ENCODE data around the gene TAF4. TPM values are rescaled to one million over a fixed set of nuclear protein-coding genes. Genes with fewer than 3 reads are reported as not detected.
"Not testable (repeated sequence)": the region's sequence is repeated elsewhere in the genome, so short reads cannot be mapped to it uniquely, and the experiment has no call there.

TAF4 gene
- polyA plus RNA-seq, 6 donors from 2014 or later: 1.3 to 4.2 (median 1.8) TPM

GRCh38 chr20:61977419-61977786 lies 88.3 kb downstream of the TAF4 start:
- Mint-ChIP-seq H3K36me3 (peaks cover 10 to 30% of the 10 kb centered on the region in 2 donors), H3K27ac (peak overlapping the region in 2 of 6 donors; percentile 62 to 76), H3K27me3 (no peaks in the 10 kb centered on the region), H3K4me1 (peaks cover 12 to 24% (median 14%) of the 10 kb centered on the region in 3 donors), H3K4me3 (no peak overlapping the region), H3K9me3 (peaks cover 0 to 4% (median 0%) of the 10 kb centered on the region in 7 donors)
- no peak for ATAC-seq (ENCODE audit: low read depth in 2 of 2)
- no peak for DNase-seq

GRCh38 chr20:61976644-61977418 lies 88.8 kb downstream of the TAF4 start:
- peaks cover 15 to 28% of the 10 kb centered on the region in 2 donors for H3K36me3 Mint-ChIP-seq
- peaks cover 6 to 18% (median 8%) of the 10 kb centered on the region in 3 donors for H3K4me1 Mint-ChIP-seq
- H3K27me3 Mint-ChIP-seq: no peaks in the 10 kb centered on the region
- DNase-seq: no peak
- no peak for ATAC-seq (ENCODE audit: low read depth in 2 of 2)
- no peak overlapping the region for H3K4me3 Mint-ChIP-seq
- peak overlapping the region in 2 of 6 donors; percentile 54 to 76 for H3K27ac Mint-ChIP-seq
- H3K9me3 Mint-ChIP-seq: peaks cover 0 to 4% (median 0%) of the 10 kb centered on the region in 7 donors

GRCh38 chr20:61976263-61976643 lies 89.4 kb downstream of the TAF4 start:
- DNase-seq: no peak
- Mint-ChIP-seq H3K4me1 (peaks cover 3 to 12% (median 5%) of the 10 kb centered on the region in 3 donors), H3K36me3 (peaks cover 15 to 22% of the 10 kb centered on the region in 2 donors), H3K9me3 (peaks cover 0 to 2% (median 0%) of the 10 kb centered on the region in 7 donors), H3K4me3 (no peak overlapping the region), H3K27me3 (no peaks in the 10 kb centered on the region), H3K27ac (peak overlapping the region in 2 of 6 donors; percentile 76 to 79)
- ATAC-seq (ENCODE audit: low read depth in 2 of 2): no peak

GRCh38 chr20:61975407-61976129 lies 90.1 kb downstream of the TAF4 start:
- H3K36me3 Mint-ChIP-seq: peaks cover 15 to 21% of the 10 kb centered on the region in 2 donors
- H3K4me3 Mint-ChIP-seq: no peak overlapping the region
- no peak for DNase-seq
- peaks cover 0 to 5% (median 0%) of the 10 kb centered on the region in 3 donors for H3K4me1 Mint-ChIP-seq
- H3K9me3 Mint-ChIP-seq: no peaks in the 10 kb centered on the region
- ATAC-seq (ENCODE audit: low read depth in 2 of 2): no peak
- peak overlapping the region in 1 of 6 donors; percentile 59 for H3K27ac Mint-ChIP-seq
- no peaks in the 10 kb centered on the region for H3K27me3 Mint-ChIP-seq

- Mint-ChIP-seq H3K36me3 (peaks cover 15 to 26% of the 10 kb centered on the region in 2 donors), H3K4me1 (no peaks in the 10 kb centered on the region), H3K9me3 (no peaks in the 10 kb centered on the region), H3K4me3 (no peak overlapping the region), H3K27me3 (no peaks in the 10 kb centered on the region), H3K27ac (no peak overlapping the region)
- no peak for DNase-seq
- ATAC-seq (ENCODE audit: low read depth in 2 of 2): no peak
These were observed 91.4 kb downstream of the TAF4 start for GRCh38 chr20:61974357-61974665.

- Mint-ChIP-seq H3K9me3 (no peaks in the 10 kb centered on the region), H3K27ac (no peak overlapping the region), H3K36me3 (peaks cover 15 to 26% of the 10 kb centered on the region in 2 donors), H3K4me3 (no peak overlapping the region), H3K4me1 (no peaks in the 10 kb centered on the region), H3K27me3 (no peaks in the 10 kb centered on the region)
- DNase-seq (no peak), ATAC-seq (ENCODE audit: low read depth in 2 of 2) (no peak)
These were observed 91.9 kb downstream of the TAF4 start for GRCh38 chr20:61973515-61974356.

GRCh38 chr20:61972636-61973508 lies 92.8 kb downstream of the TAF4 start:
- Mint-ChIP-seq H3K36me3 (peaks cover 15 to 26% of the 10 kb centered on the region in 2 donors), H3K4me1 (peaks cover 0 to 3% (median 0%) of the 10 kb centered on the region in 3 donors), H3K4me3 (no peak overlapping the region), H3K27me3 (peaks cover 0 to 9% (median 5%) of the 10 kb centered on the region in 3 donors), H3K9me3 (no peaks in the 10 kb centered on the region), H3K27ac (peak overlapping the region in 1 of 6 donors; percentile 75)
- no peak for DNase-seq
- no peak for ATAC-seq (ENCODE audit: low read depth in 2 of 2)

GRCh38 chr20:61971595-61971994 lies 94.1 kb downstream of the TAF4 start:
- H3K4me3 Mint-ChIP-seq; ATAC-seq (ENCODE audit: low read depth in 2 of 2); H3K27ac Mint-ChIP-seq; H3K4me1 Mint-ChIP-seq; H3K9me3 Mint-ChIP-seq; DNase-seq: not testable (repeated sequence)
- peaks cover 15 to 26% of the 10 kb centered on the region in 2 donors for H3K36me3 Mint-ChIP-seq
- peaks cover 0 to 16% (median 14%) of the 10 kb centered on the region in 3 donors for H3K27me3 Mint-ChIP-seq

- Mint-ChIP-seq H3K4me1 (peaks cover 4 to 11% (median 5%) of the 10 kb centered on the region in 3 donors), H3K27ac (no peak overlapping the region), H3K27me3 (peaks cover 0 to 22% (median 19%) of the 10 kb centered on the region in 3 donors), H3K4me3 (no peak overlapping the region), H3K36me3 (peaks cover 15 to 26% of the 10 kb centered on the region in 2 donors), H3K9me3 (no peaks in the 10 kb centered on the region)
- ATAC-seq (ENCODE audit: low read depth in 2 of 2): no peak
- DNase-seq: no peak
These were observed 95.3 kb downstream of the TAF4 start for GRCh38 chr20:61970357-61970756.

- Mint-ChIP-seq H3K36me3 (peaks cover 15 to 26% of the 10 kb centered on the region in 2 donors), H3K9me3 (no peaks in the 10 kb centered on the region), H3K4me3 (no peak overlapping the region), H3K27ac (no peak overlapping the region), H3K4me1 (peaks cover 4 to 11% (median 5%) of the 10 kb centered on the region in 3 donors), H3K27me3 (peaks cover 0 to 27% (median 19%) of the 10 kb centered on the region in 3 donors)
- ATAC-seq (ENCODE audit: low read depth in 2 of 2): no peak
- no peak for DNase-seq
These were observed 95.9 kb downstream of the TAF4 start for GRCh38 chr20:61969806-61970205.

- H3K36me3 Mint-ChIP-seq: peaks cover 15 to 25% of the 10 kb centered on the region in 2 donors
- no peak overlapping the region for H3K4me3 Mint-ChIP-seq
- ATAC-seq (ENCODE audit: low read depth in 2 of 2) (no peak), DNase-seq (no peak)
- peaks cover 5 to 11% (median 7%) of the 10 kb centered on the region in 3 donors for H3K4me1 Mint-ChIP-seq
- no peaks in the 10 kb centered on the region for H3K9me3 Mint-ChIP-seq
- peaks cover 0 to 29% (median 19%) of the 10 kb centered on the region in 3 donors for H3K27me3 Mint-ChIP-seq
- no peak overlapping the region for H3K27ac Mint-ChIP-seq
These were observed 96.7 kb downstream of the TAF4 start for GRCh38 chr20:61968932-61969331.

GRCh38 chr20:61968036-61968810 lies 97.5 kb downstream of the TAF4 start:
- ATAC-seq (ENCODE audit: low read depth in 2 of 2): no peak
- H3K27me3 Mint-ChIP-seq: peaks cover 0 to 36% (median 19%) of the 10 kb centered on the region in 3 donors
- H3K9me3 Mint-ChIP-seq: peaks cover 0 to under 1% (median 0%) of the 10 kb centered on the region in 7 donors
- H3K4me1 Mint-ChIP-seq: peaks cover 5 to 11% (median 7%) of the 10 kb centered on the region in 3 donors
- no peak overlapping the region for H3K4me3 Mint-ChIP-seq
- no peak for DNase-seq
- peaks cover 18 to 20% of the 10 kb centered on the region in 2 donors for H3K36me3 Mint-ChIP-seq
- no peak overlapping the region for H3K27ac Mint-ChIP-seq

Data from naive B cell (primary cell).